Thoracic aorta (tissue), 2 donors: ENCODE measurements around the gene GATAD2A. TPM values are rescaled to one million over a fixed set of nuclear protein-coding genes. Genes with fewer than 3 reads are reported as not detected.
"Not testable (repeated sequence)": the region's sequence is repeated elsewhere in the genome, so short reads cannot be mapped to it uniquely, and the experiment has no call there.

Experiments used
- ATAC-seq: fragments of 150-250 bp; one replicate; pipeline ENCODE4 v1.8.0; 2017; ENCODE audit warnings: low read depth; ENCODE audit not compliant: insufficient number of reproducible peaks, low FRiP score
- DNase-seq: peaks from one replicate; pipeline ENCODE4 v3.0.0-alpha.2; 2020; ENCODE audit warnings: low spot score
- H3K27ac ChIP-seq, 2 donors: fragments of 200-600 bp; sonication (generic); 1 replicate in 1 of 2; 2 replicates in 1 of 2; pipeline ENCODE4 v1.5.1; 2016; ENCODE audit warnings: mild to moderate bottlenecking in 2 of 2, moderate library complexity in 2 of 2
- H3K27me3 ChIP-seq: fragments of 200-600 bp; sonication (generic); replicated peaks from 2 replicates; pipeline ENCODE4 v1.6.0; 2016; ENCODE audit warnings: mild to moderate bottlenecking; ENCODE audit not compliant: insufficient read depth
- H3K36me3 ChIP-seq: fragments of 200-600 bp; sonication (generic); one replicate; pipeline ENCODE4 v1.5.1; 2016
- H3K4me1 ChIP-seq, 2 donors: fragments of 200-600 bp; sonication (generic); 1 replicate in 1 of 2; 2 replicates in 1 of 2; pipeline versions ENCODE4 v1.5.1 to v1.6.0; 2016; ENCODE audit warnings: low read depth in 2 of 2, mild to moderate bottlenecking in 1 of 2; ENCODE audit not compliant: control insufficient read depth in 1 of 2
- H3K4me3 ChIP-seq: fragments of 200-600 bp; sonication (generic); 2 replicates; pipeline ENCODE4 v1.5.1; 2016; ENCODE audit warnings: mild to moderate bottlenecking
- H3K9me3 ChIP-seq: fragments of 200-600 bp; sonication (generic); 2 replicates; pipeline ENCODE4 v1.5.1; 2016
- total RNA-seq, 2 donors: library from RNA; depleted of rRNA; stranded (reverse); fragments of >200 nt; gene quantifications; one replicate each; pipeline versions ENCODE4 v1.1.0 to v1.2.3, GENCODE V29; 2016
- TF ChIP-seq, protein P1 (sequence below): fragments of 200-600 bp; sonication (generic); IDR thresholded peaks from one replicate; pipeline ENCODE4 v1.5.1; 2019; ENCODE audit warnings: antibody characterized with exemption

Gene GATAD2A
- total RNA-seq, 2 donors from 2014 or later = 55.9 to 79.1 TPM

GRCh38 chr19:19379527-19379926, 25.9 kb upstream of the GATAD2A start:
- Histone ChIP-seq H3K4me1 (peaks cover 4 to 24% of the 10 kb centered on the region in 2 donors), H3K27me3 (no peaks in the 10 kb centered on the region), H3K9me3 (no peaks in the 10 kb centered on the region), H3K27ac (no peak overlapping the region), H3K4me3 (no peak overlapping the region), H3K36me3 (no peaks in the 10 kb centered on the region)
- TF ChIP-seq, protein P1, sequence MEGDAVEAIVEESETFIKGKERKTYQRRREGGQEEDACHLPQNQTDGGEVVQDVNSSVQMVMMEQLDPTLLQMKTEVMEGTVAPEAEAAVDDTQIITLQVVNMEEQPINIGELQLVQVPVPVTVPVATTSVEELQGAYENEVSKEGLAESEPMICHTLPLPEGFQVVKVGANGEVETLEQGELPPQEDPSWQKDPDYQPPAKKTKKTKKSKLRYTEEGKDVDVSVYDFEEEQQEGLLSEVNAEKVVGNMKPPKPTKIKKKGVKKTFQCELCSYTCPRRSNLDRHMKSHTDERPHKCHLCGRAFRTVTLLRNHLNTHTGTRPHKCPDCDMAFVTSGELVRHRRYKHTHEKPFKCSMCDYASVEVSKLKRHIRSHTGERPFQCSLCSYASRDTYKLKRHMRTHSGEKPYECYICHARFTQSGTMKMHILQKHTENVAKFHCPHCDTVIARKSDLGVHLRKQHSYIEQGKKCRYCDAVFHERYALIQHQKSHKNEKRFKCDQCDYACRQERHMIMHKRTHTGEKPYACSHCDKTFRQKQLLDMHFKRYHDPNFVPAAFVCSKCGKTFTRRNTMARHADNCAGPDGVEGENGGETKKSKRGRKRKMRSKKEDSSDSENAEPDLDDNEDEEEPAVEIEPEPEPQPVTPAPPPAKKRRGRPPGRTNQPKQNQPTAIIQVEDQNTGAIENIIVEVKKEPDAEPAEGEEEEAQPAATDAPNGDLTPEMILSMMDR = no peak
- no peak for DNase-seq
- ATAC-seq = no peak

DNA sequence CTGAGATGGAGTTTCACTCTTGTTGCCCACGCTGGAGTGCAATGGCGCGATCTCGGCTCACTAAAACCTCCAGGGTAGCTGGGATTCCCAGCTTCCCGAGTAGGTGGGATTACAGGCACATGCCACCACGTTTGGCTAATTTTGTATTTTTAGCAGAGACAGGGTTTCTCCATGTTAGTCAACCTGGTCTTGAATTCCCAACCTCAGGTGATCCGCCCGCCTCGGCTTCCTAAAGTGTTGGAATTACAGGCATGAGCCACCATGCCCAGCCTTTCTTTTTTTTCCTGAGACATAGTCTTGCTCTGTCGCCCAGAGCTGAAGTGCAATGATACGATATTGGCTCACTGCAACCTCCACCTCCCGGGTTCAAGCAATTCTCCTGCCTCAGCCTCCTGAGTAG, 25.2 kb upstream of the GATAD2A start:
- H3K27ac ChIP-seq, DNase-seq, H3K27me3 ChIP-seq, H3K4me3 ChIP-seq, H3K36me3 ChIP-seq, ATAC-seq, H3K9me3 ChIP-seq: not testable (repeated sequence)
- peaks cover 4 to 28% of the 10 kb centered on the region in 2 donors for H3K4me1 ChIP-seq

DNA sequence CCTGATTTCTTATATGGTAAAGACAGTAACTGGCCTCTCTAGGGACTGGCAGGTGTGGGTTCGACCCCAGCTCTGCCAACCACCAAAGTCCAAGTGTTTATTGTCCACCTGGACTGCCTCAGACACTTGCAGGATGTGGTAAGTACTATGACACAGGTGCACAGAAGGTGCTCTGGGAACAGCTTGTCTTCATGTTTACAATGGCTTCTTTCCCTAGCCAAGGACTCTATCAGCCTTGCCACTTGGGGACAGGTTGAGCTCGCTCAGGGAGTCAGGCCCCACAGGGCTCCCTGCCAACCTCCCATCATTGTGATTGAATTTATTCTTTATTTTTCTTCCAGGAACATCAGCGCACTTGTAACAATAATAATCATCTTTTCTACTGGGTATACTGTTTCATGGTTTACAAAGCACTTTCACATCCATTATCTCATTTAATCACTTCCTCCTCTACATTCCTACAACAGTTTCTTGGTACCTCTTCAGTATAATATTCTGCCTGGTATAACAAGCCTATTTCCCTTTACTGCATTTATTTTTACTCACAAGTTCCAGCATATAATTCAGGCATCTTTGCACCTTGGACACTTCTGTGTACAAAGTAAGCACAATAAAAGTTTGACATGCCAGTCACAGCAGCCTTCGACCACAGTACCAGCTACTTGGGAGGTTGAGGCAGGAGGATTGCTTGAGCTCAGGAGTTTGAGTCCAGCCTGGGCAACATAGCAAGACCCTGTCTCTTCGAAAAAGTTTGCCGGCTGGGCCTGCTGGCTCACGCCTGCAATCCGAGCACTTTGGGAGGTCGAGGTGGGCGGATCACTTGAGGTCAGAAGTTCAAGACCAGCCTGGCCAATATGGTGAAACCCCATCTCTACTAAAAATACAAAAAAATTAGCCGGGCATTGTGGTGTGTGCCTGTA, 24.2 kb upstream of the GATAD2A start:
- Histone ChIP-seq H3K4me3 (no peak overlapping the region), H3K27ac (no peak overlapping the region), H3K4me1 (peaks cover 4 to 29% of the 10 kb centered on the region in 2 donors), H3K36me3 (no peaks in the 10 kb centered on the region), H3K27me3 (no peaks in the 10 kb centered on the region), H3K9me3 (no peaks in the 10 kb centered on the region)
- TF ChIP-seq, protein P1 = no peak
- ATAC-seq = no peak
- DNase-seq = no peak

GRCh38 chr19:19382118-19382517, 23.4 kb upstream of the GATAD2A start:
- peaks cover 12 to 38% of the 10 kb centered on the region in 2 donors for H3K4me1 ChIP-seq
- H3K36me3 ChIP-seq = no peaks in the 10 kb centered on the region

DNA sequence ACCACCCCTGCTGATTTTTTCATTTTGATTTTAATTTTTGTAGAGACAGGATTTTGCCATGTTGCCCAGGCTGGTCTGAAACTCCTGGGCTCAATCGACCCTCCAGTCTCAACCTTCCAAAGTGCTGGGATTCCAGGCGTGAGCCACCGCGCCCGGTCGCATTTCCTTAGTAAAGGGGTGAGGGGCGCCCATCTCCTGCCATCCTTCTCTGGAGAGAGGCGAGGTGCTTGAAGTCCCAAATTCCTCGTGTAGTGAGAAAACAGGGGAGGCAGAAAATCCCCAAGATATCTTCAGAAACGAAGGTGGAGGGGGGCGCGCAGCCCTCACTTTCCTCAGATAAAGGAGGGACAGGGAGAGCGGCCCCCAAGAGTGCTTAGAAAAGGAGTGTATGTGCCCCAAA, 21.0 kb upstream of the GATAD2A start:
- Histone ChIP-seq H3K9me3 (no peaks in the 10 kb centered on the region), H3K4me1 (peaks cover 20 to 46% of the 10 kb centered on the region in 2 donors), H3K27ac (peak overlapping the region in 1 of 2 donors; percentile 77), H3K4me3 (peak overlapping the region; percentile 88), H3K27me3 (no peaks in the 10 kb centered on the region), H3K36me3 (no peaks in the 10 kb centered on the region)
- ATAC-seq = no peak
- no peak for DNase-seq
- TF ChIP-seq, protein P1 = no peak

More at GRCh38 chr19:19382118-19382517, 23.4 kb upstream of the GATAD2A start:
- Histone ChIP-seq H3K27ac (no peak overlapping the region), H3K9me3 (no peaks in the 10 kb centered on the region), H3K4me3 (no peak overlapping the region), H3K27me3 (no peaks in the 10 kb centered on the region)
- ATAC-seq (no peak), DNase-seq (no peak)
- TF ChIP-seq, protein P1 = no peak
